SK-N-MC (cell line): ENCODE data around the gene JMJD1C.

Experiments used
- EZH2 ChIP-seq: fragments of 200-600 bp; sonication (generic); IDR thresholded peaks from one replicate; pipeline ENCODE4 v1.6.1; 2017; ENCODE audit warnings: antibody characterized with exemption
- FOXP2 ChIP-seq: optimal IDR thresholded peaks from 2 replicates; pipeline ENCODE3; 2011; ENCODE audit warnings: mild to moderate bottlenecking, moderate library complexity; ENCODE audit not compliant: insufficient read depth; ENCODE audit errors: extremely low read length, control extremely low read depth
- POLR2AphosphoS5 ChIP-seq: IDR thresholded peaks from 2 replicates; pipeline ENCODE4 v1.6.1; 2012; ENCODE audit warnings: mild to moderate bottlenecking, low read depth, low read length, borderline replicate concordance

DNA sequence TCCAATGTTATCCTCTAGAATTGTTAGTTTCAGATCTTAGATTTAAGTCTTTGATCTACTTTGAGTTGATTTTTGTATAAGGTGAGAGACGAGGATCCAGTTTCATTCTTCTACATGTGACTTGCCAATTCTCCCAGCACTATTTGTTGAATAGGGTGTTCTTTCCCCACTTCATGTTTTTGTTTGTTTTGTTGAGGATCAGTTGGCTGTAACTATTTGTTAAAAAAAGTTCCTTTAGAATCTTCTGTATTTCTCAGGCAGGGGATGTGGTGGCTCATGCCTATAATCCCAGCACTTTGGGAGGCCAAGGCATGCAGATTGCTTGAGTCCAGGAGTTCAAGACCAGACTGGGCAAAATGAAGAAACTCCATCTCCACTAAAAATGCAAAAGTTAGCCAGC is 151.8 kb downstream of the JMJD1C start:
- no peak for TF ChIP-seq EZH2
- TF ChIP-seq POLR2AphosphoS5: no peak
- no peak for TF ChIP-seq FOXP2
